Measurements from ENCODE around the gene LILRA5. TPM values are rescaled to one million over a fixed set of nuclear protein-coding genes. Genes with fewer than 3 reads are reported as not detected.

Gene LILRA5
- polyA plus RNA-seq, 1 of the 3 experiments (the other 2 are of a cell fraction), result not detected

- TF ChIP-seq PBX3 (IDR thresholded peaks at IDR 0.05) (no peak), NRF1 (IDR thresholded peaks at IDR 0.05; ENCODE audit: low read depth, low read length) (no peak), REST (IDR thresholded peaks at IDR 0.05; ENCODE audit: low read depth, low read length) (no peak), USF2 (IDR thresholded peaks at IDR 0.05; ENCODE audit: borderline replicate concordance, low read depth, low read length) (no peak), ELF1 (IDR thresholded peaks at IDR 0.05) (no peak), RCOR1 (IDR thresholded peaks at IDR 0.05; ENCODE audit: low read length) (no peak)
Observed at GRCh38 chr19:54319049-54319448, 6.1 kb upstream of the LILRA5 start (continued).

GRCh38 chr19:54317965-54318240 is 4.9 kb upstream of the LILRA5 start:
- Histone ChIP-seq H3K4me3 (ENCODE audit: low read depth in 2 of 2, low read length in 1 of 2) (no peak overlapping the region), H2AFZ (ENCODE audit: low read depth) (no peak overlapping the region), H3K9me3 (no peaks in the 10 kb centered on the region), H3K79me2 (ENCODE audit: insufficient read depth) (no peaks in the 10 kb centered on the region), H3K4me1 (ENCODE audit: control insufficient read depth in 1 of 2, insufficient read depth in 2 of 2, low read depth in 1 of 2, low read length in 1 of 2) (no peaks in the 10 kb centered on the region), H3K36me3 (replicated peaks in 1 of 2; ENCODE audit: control insufficient read depth in 1 of 2, insufficient read depth in 2 of 2, low read length in 1 of 2) (no peaks in the 10 kb centered on the region), H3K27ac (ENCODE audit: low read depth in 2 of 2, low read length in 1 of 2) (no peak overlapping the region), H3K4me2 (no peak overlapping the region), H3K9me2 (no peaks in the 10 kb centered on the region), H3F3A (replicated peaks; ENCODE audit: insufficient read depth) (no peaks in the 10 kb centered on the region), H3K27me3 (ENCODE audit: insufficient read depth) (peaks cover 67% of the 10 kb centered on the region), H3K9ac (no peak overlapping the region), H4K20me1 (ENCODE audit: insufficient read depth) (no peaks in the 10 kb centered on the region)
- WGBS (ENCODE audit: low lambda C conversion rate), result 18% methylated on average over 8 of the region's 9 CpGs
- CTCF ChIA-PET, result no interaction called here
- no peak for DNase-seq
- POLR2A ChIA-PET, result no interaction called here
- TF ChIP-seq REST (IDR thresholded peaks at IDR 0.05; ENCODE audit: low read depth, low read length) (no peak), CTCF (IDR thresholded peaks at IDR 0.05) (no peak), MXI1 (IDR thresholded peaks at IDR 0.05; ENCODE audit: low read depth, low read length) (no peak), IRF3 (IDR thresholded peaks at IDR 0.05; ENCODE audit: low read depth, low read length) (no peak), GABPA (IDR thresholded peaks at IDR 0.05; ENCODE audit: low read depth) (no peak), MAX (IDR thresholded peaks at IDR 0.05; ENCODE audit: low read depth) (no peak), JUND (IDR thresholded peaks at IDR 0.05) (no peak), ELF1 (IDR thresholded peaks at IDR 0.05) (no peak), ZBTB33 (IDR thresholded peaks at IDR 0.05; ENCODE audit: borderline replicate concordance, low read depth) (no peak), USF2 (IDR thresholded peaks at IDR 0.05; ENCODE audit: borderline replicate concordance, low read depth, low read length) (no peak), EP300 (IDR thresholded peaks at IDR 0.05; ENCODE audit: borderline replicate concordance in 1 of 2, low read depth in 1 of 2, low read length in 1 of 2) (no peak)

Measured in SK-N-SH (cell line).